SU-DHL-6 (cell line): Measurements from ENCODE around the gene CLIC4.
"Not testable (repeated sequence)": the region's sequence is repeated elsewhere in the genome, so short reads cannot be mapped to it uniquely, and the experiment has no call there.

Source experiments
- H2AFZ ChIP-seq: fragments of 200-600 bp; sonication (generic); 2 replicates; pipeline ENCODE4 v1.6.1; 2014; ENCODE audit warnings: low read depth, mild to moderate bottlenecking, moderate library complexity, mixed read lengths, antibody characterized with exemption, low read length; ENCODE audit not compliant: severe bottlenecking
- H3F3A ChIP-seq: fragments of 200-600 bp; shearing (Covaris generic); 2 replicates; pipeline ENCODE4 v1.6.0; 2016; ENCODE audit warnings: antibody characterized with exemption, mild to moderate bottlenecking; ENCODE audit not compliant: insufficient read depth
- H3K27ac ChIP-seq: fragments of 200-600 bp; sonication (generic); 2 replicates; pipeline ENCODE4 v1.5.1; 2016; ENCODE audit warnings: low read depth, mild to moderate bottlenecking, low read length, moderate library complexity, mixed read lengths
- H3K27me3 ChIP-seq: fragments of 200-600 bp; sonication (generic), shearing (Covaris generic); 2 replicates; pipeline ENCODE4 v1.6.0; 2014; ENCODE audit warnings: mild to moderate bottlenecking, low read length
- H3K36me3 ChIP-seq: fragments of 200-600 bp; sonication (generic); 2 replicates; pipeline ENCODE4 v1.6.1; 2014; ENCODE audit warnings: mild to moderate bottlenecking, low read length, mixed read lengths
- H3K4me2 ChIP-seq: fragments of 300-600, 200-600 bp; shearing (Covaris generic), sonication (generic); 2 replicates; pipeline ENCODE4 v1.6.0; 2014; ENCODE audit warnings: low read length, low read depth, mild to moderate bottlenecking; ENCODE audit not compliant: poor library complexity, severe bottlenecking
- H3K4me3 ChIP-seq: fragments of 200-600 bp; sonication (generic); 2 replicates; pipeline ENCODE4 v1.5.1; 2014; ENCODE audit warnings: antibody characterized with exemption, low read length, mild to moderate bottlenecking, mixed read lengths; ENCODE audit not compliant: insufficient read depth, poor library complexity, severe bottlenecking
- H3K79me2 ChIP-seq: fragments of 200-600 bp; sonication (generic); 2 replicates; pipeline ENCODE4 v1.6.1; 2014; ENCODE audit warnings: mild to moderate bottlenecking, low read length, moderate library complexity; ENCODE audit not compliant: insufficient read depth
- H3K9ac ChIP-seq: fragments of 200-600 bp; sonication (generic); 2 replicates; pipeline ENCODE4 v1.7.0; 2014; ENCODE audit warnings: mild to moderate bottlenecking, low read length
- H3K9me2 ChIP-seq: fragments of 200-600 bp; sonication (generic); replicated peaks from 2 replicates; pipeline ENCODE4 v1.6.1; 2014; ENCODE audit warnings: low read length; ENCODE audit not compliant: insufficient read depth
- H3K9me3 ChIP-seq: fragments of 200-600 bp; sonication (generic); 2 replicates; pipeline ENCODE4 v1.6.1; 2014; ENCODE audit warnings: low read length, mixed read lengths; ENCODE audit not compliant: insufficient read depth
- H4K20me1 ChIP-seq: fragments of 200-600 bp; sonication (generic); 2 replicates; pipeline ENCODE4 v1.6.1; 2014; ENCODE audit warnings: low read depth, mild to moderate bottlenecking, antibody characterized with exemption, low read length, moderate library complexity, mixed read lengths
- CTCF ChIP-seq: fragments of 200-600 bp; sonication (generic); IDR thresholded peaks from one replicate; pipeline ENCODE4 v1.5.1; 2017; ENCODE audit warnings: antibody characterized with exemption, mild to moderate bottlenecking, low read length, moderate library complexity; ENCODE audit not compliant: insufficient read depth, poor library complexity, severe bottlenecking
- EZH2phosphoT487 ChIP-seq: fragments of 200-600 bp; sonication (generic), shearing (Covaris generic); conservative IDR thresholded peaks from 2 replicates; pipeline ENCODE4 v1.6.1; 2018; ENCODE audit warnings: mild to moderate bottlenecking, antibody characterized with exemption, low read length, moderate library complexity, mixed read lengths

CLIC4 gene

GRCh38 chr1:24717887-24718650 lies 27.2 kb upstream of the CLIC4 start:
- no peaks in the 10 kb centered on the region for H3K79me2 ChIP-seq
- H3K4me2 ChIP-seq: no peak overlapping the region
- H3K4me3 ChIP-seq: no peak overlapping the region
- no peaks in the 10 kb centered on the region for H4K20me1 ChIP-seq
- no peak overlapping the region for H2AFZ ChIP-seq
- H3K27me3 ChIP-seq: no peaks in the 10 kb centered on the region
- H3K9me2 ChIP-seq: no peaks in the 10 kb centered on the region
- TF ChIP-seq EZH2phosphoT487: no peak
- H3K36me3 ChIP-seq: no peaks in the 10 kb centered on the region
- H3K9ac ChIP-seq: no peak overlapping the region
- H3F3A ChIP-seq: no peaks in the 10 kb centered on the region
- no peaks in the 10 kb centered on the region for H3K9me3 ChIP-seq
- H3K27ac ChIP-seq: no peak overlapping the region

- Histone ChIP-seq H3K9ac (no peak overlapping the region), H4K20me1 (no peaks in the 10 kb centered on the region), H3K9me2 (no peaks in the 10 kb centered on the region)
These were observed 25.1 kb upstream of the CLIC4 start for GRCh38 chr1:24720152-24720551.

GRCh38 chr1:24721533-24721932 lies 23.7 kb upstream of the CLIC4 start:
- Histone ChIP-seq H3K9me3 (no peaks in the 10 kb centered on the region), H3K27ac (no peak overlapping the region), H3K27me3 (no peaks in the 10 kb centered on the region), H3K4me2 (no peak overlapping the region), H4K20me1 (no peaks in the 10 kb centered on the region), H3F3A (no peaks in the 10 kb centered on the region), H3K9me2 (no peaks in the 10 kb centered on the region), H3K9ac (no peak overlapping the region), H2AFZ (no peak overlapping the region), H3K36me3 (no peaks in the 10 kb centered on the region), H3K4me3 (no peak overlapping the region), H3K79me2 (no peaks in the 10 kb centered on the region)
- TF ChIP-seq EZH2phosphoT487 (no peak), CTCF (no peak)

More at GRCh38 chr1:24720152-24720551, 25.1 kb upstream of the CLIC4 start:
- no peak overlapping the region for H3K4me3 ChIP-seq
- no peaks in the 10 kb centered on the region for H3K36me3 ChIP-seq
- H2AFZ ChIP-seq: no peak overlapping the region
- no peak for TF ChIP-seq EZH2phosphoT487
- TF ChIP-seq CTCF: no peak
- no peaks in the 10 kb centered on the region for H3K27me3 ChIP-seq
- no peaks in the 10 kb centered on the region for H3K9me3 ChIP-seq
- no peak overlapping the region for H3K27ac ChIP-seq
- H3F3A ChIP-seq: no peaks in the 10 kb centered on the region
- no peaks in the 10 kb centered on the region for H3K79me2 ChIP-seq
- H3K4me2 ChIP-seq: no peak overlapping the region

- not testable (repeated sequence) for H3K27ac ChIP-seq, H3K9me3 ChIP-seq, H3K4me2 ChIP-seq, H3K9me2 ChIP-seq, H3K4me3 ChIP-seq, H4K20me1 ChIP-seq, H3K36me3 ChIP-seq, H3K27me3 ChIP-seq, H3K9ac ChIP-seq, H2AFZ ChIP-seq, H3K79me2 ChIP-seq, H3F3A ChIP-seq
These were observed 22.9 kb upstream of the CLIC4 start for GRCh38 chr1:24722073-24723035.
